Esophagus muscularis mucosa (tissue), 4 donors: ENCODE results near the gene KRTAP3-1. TPM values are rescaled to one million over a fixed set of nuclear protein-coding genes. Genes with fewer than 3 reads are reported as not detected.

Experiments used
- DNase-seq: peaks from one replicate; pipeline ENCODE4 v3.0.0-alpha.2; 2017; ENCODE audit errors: extremely low spot score
- H3K27ac ChIP-seq, 4 donors: fragments of 200-600 bp; sonication (generic); replicated peaks in 1 of 4; 1 replicate in 3 of 4; 2 replicates in 1 of 4; pipeline ENCODE4 v1.5.1; 2016 to 2019; ENCODE audit warnings: mild to moderate bottlenecking in 1 of 4
- H3K27me3 ChIP-seq, 4 donors: fragments of 200-600 bp; sonication (generic); one replicate each; pipeline versions ENCODE4 v1.5.1 to v1.6.0; 2016 to 2019
- H3K36me3 ChIP-seq, 4 donors: fragments of 200-600 bp; sonication (generic); one replicate each; pipeline ENCODE4 v1.5.1; 2016 to 2019
- H3K4me1 ChIP-seq, 4 donors: fragments of 200-600 bp; sonication (generic); one replicate each; pipeline ENCODE4 v1.5.1; 2016 to 2019
- H3K4me3 ChIP-seq, 4 donors: fragments of 200-600 bp; sonication (generic); 1 replicate in 2 of 4; 2 replicates in 2 of 4; pipeline ENCODE4 v1.5.1; 2016 to 2019; ENCODE audit warnings: mild to moderate bottlenecking in 4 of 4, moderate library complexity in 1 of 4
- H3K9me3 ChIP-seq, 4 donors: fragments of 200-600 bp; sonication (generic); 1 replicate in 3 of 4; 2 replicates in 1 of 4; pipeline ENCODE4 v1.5.1; 2016 to 2019
- CTCF ChIP-seq, 3 experiments: fragments of 200-600 bp in 2 of 3; fragments of 450-650 bp in 1 of 3; sonication (generic) in 2 of 3; IDR thresholded peaks; one replicate each; pipeline ENCODE4 v1.5.1; 2017 to 2019; ENCODE audit warnings: antibody characterized with exemption in 3 of 3, mild to moderate bottlenecking in 2 of 3, moderate library complexity in 1 of 3
- EP300 ChIP-seq: sonication (generic); formaldehyde crosslinking; IDR thresholded peaks from one replicate; pipeline ENCODE4 v1.6.1; 2017; ENCODE audit warnings: antibody characterized with exemption
- POLR2A ChIP-seq: fragments of 450-650 bp; IDR thresholded peaks from one replicate; pipeline ENCODE4 v1.6.1; 2017; ENCODE audit warnings: antibody characterized with exemption, moderate library complexity, mild to moderate bottlenecking, low read depth
- POLR2AphosphoS5 ChIP-seq, 2 donors: sonication (generic); formaldehyde crosslinking; IDR thresholded peaks; one replicate each; pipeline ENCODE4 v1.6.1; 2017; ENCODE audit warnings: antibody characterized with exemption in 2 of 2
- WGBS: methylation state at CpG from one replicate; pipeline ENCODE4 v1.1.5; 2018; 5-methylcytosine and 5-hydroxymethylcytosine counted together
- intact Hi-C: fragments of 100-400 bp; cut with DNase I; formaldehyde crosslinking; loops from one replicate; pipeline ENCODE4 v1.15.1; 2023
- total RNA-seq, 4 donors: library from RNA; depleted of rRNA; stranded (reverse); fragments of >200 nt; gene quantifications; one replicate each; pipeline versions ENCODE4 v1.1.0 to v1.2.1, GENCODE V29; 2016

Gene KRTAP3-1
- total RNA-seq, 4 donors from 2014 or later, result not detected

- Histone ChIP-seq H3K4me3 (no peak overlapping the region), H3K27me3 (peaks cover 0 to 12% (median 0%) of the 10 kb centered on the region in 4 donors), H3K36me3 (no peaks in the 10 kb centered on the region), H3K4me1 (no peaks in the 10 kb centered on the region), H3K27ac (no peak overlapping the region), H3K9me3 (no peaks in the 10 kb centered on the region)
- WGBS, result 64% methylated on average over 2 of the region's 2 CpGs
- TF ChIP-seq POLR2AphosphoS5 (IDR thresholded peaks at IDR 0.05), result no peak
- no peak for TF ChIP-seq CTCF (IDR thresholded peaks at IDR 0.05)
- TF ChIP-seq POLR2A, result no peak
- TF ChIP-seq EP300, result no peak
- no peak for DNase-seq
- intact Hi-C loops, result no loop called here
Observed at GRCh38 chr17:40997361-40997760, 11.6 kb downstream of the KRTAP3-1 start.

DNA sequence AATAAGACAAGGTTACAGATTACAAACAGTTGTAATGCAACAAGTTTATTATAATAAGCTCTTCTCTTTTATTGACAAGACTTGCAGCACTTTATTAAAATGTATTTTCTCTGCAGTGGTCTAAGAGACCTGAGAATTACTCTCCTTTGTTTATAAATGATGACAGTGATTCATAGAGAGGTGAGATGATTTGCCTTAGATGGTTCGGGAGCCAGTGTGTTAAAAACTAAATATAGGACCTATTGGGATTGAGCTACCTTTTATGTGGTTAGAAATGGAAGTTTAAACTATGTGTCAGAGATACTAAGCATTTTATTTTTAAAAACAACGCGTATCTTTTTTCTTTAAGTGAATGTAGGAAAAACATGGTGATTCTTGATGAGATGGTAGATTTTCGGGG lies 12.1 kb downstream of the KRTAP3-1 start:
- WGBS, result 56% methylated on average over 4 of the region's 4 CpGs
- H3K4me1 ChIP-seq, result no peaks in the 10 kb centered on the region

DNA sequence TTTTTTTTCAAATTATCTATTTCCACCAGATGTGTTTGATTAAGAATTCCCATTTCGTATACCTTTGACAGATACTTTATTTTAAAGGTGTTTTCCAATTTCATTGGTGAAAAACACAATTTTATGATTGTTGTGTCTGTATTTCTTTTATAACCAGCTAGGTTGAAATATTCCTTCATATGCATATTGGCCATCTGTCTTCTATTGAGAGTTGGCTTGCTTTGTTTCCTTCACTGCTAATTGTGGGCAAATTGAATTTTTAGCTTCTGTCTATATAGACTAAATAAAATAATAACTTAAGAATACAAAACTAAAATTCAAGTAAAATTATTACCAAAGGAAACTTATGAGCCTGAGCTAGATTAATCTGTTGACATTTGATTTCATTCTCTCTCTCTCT lies 13.8 kb downstream of the KRTAP3-1 start:
- H3K9me3 ChIP-seq, result no peaks in the 10 kb centered on the region
- intact Hi-C loops, result no loop called here
- no peaks in the 10 kb centered on the region for H3K4me1 ChIP-seq
- 82% methylated on average over 1 of the region's 1 CpG for WGBS
- H3K4me3 ChIP-seq, result no peak overlapping the region
- peaks cover 0 to 12% (median 2%) of the 10 kb centered on the region in 4 donors for H3K27me3 ChIP-seq
- no peaks in the 10 kb centered on the region for H3K36me3 ChIP-seq
- TF ChIP-seq POLR2AphosphoS5 (IDR thresholded peaks at IDR 0.05) (no peak), EP300 (no peak), POLR2A (no peak), CTCF (IDR thresholded peaks at IDR 0.05) (no peak)
- H3K27ac ChIP-seq, result no peak overlapping the region
- DNase-seq, result no peak

More for the DNA sequence above, 12.1 kb downstream of the KRTAP3-1 start:
- H3K9me3 ChIP-seq, result no peaks in the 10 kb centered on the region
- intact Hi-C loops, result no loop called here
- no peak overlapping the region for H3K4me3 ChIP-seq
- no peaks in the 10 kb centered on the region for H3K36me3 ChIP-seq
- H3K27me3 ChIP-seq, result peaks cover 0 to 12% (median 0%) of the 10 kb centered on the region in 4 donors
- no peak for TF ChIP-seq CTCF (IDR thresholded peaks at IDR 0.05)
- TF ChIP-seq POLR2AphosphoS5 (IDR thresholded peaks at IDR 0.05), result no peak
- DNase-seq, result no peak
- no peak overlapping the region for H3K27ac ChIP-seq

GRCh38 chr17:40993839-40994238 lies 15.1 kb downstream of the KRTAP3-1 start, which contains the start of gene KRTAP3-3:
Gene KRTAP3-3 (minus strand): TSS chr17:40994164. CDS start chr17:40994097, 67 bp downstream.
- H3K4me3 ChIP-seq, result no peak within 1 kb of the TSS
- H3K27me3 ChIP-seq, result peaks cover 0 to 5% (median 2%) of the 10 kb centered on the region in 4 donors
- H3K36me3 ChIP-seq, result no peaks in the 10 kb centered on the region
- no peak within 1 kb of the TSS for H3K27ac ChIP-seq
- no peaks in the 10 kb centered on the region for H3K9me3 ChIP-seq
- no peaks in the 10 kb centered on the region for H3K4me1 ChIP-seq
- DNase-seq, result no peak
- intact Hi-C loops, result no loop called here
- TF ChIP-seq CTCF (IDR thresholded peaks at IDR 0.05), result no peak
- no peak for TF ChIP-seq POLR2A
- no peak for TF ChIP-seq EP300
- no peak for TF ChIP-seq POLR2AphosphoS5 (IDR thresholded peaks at IDR 0.05)
- 40% methylated on average over 4 of the region's 4 CpGs for WGBS

DNA sequence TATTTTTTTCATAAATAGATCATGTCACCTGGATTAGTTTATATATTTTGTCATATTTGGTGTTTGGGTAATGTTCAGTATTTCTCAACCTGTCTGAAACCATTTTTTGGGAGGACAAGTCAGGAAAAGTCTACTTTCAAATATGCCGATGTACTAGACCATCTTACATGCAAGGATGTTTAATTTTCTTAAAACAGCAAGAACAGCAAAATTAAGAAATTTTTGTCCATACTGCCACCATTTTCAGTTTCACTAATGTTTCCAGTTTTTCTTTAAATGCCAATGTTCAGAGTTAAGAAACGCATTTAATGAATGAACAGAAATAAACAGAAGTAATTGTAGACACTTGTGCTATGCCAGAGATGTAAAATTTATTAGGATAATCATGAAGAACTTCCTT lies 15.8 kb downstream of the KRTAP3-1 start:
- peaks cover 0 to 5% (median 2%) of the 10 kb centered on the region in 4 donors for H3K27me3 ChIP-seq
- no peak overlapping the region for H3K27ac ChIP-seq
- H3K9me3 ChIP-seq, result no peaks in the 10 kb centered on the region
- TF ChIP-seq POLR2A (no peak), EP300 (no peak), CTCF (IDR thresholded peaks at IDR 0.05) (no peak), POLR2AphosphoS5 (IDR thresholded peaks at IDR 0.05) (no peak)
- no peaks in the 10 kb centered on the region for H3K36me3 ChIP-seq
- DNase-seq, result no peak
- intact Hi-C loops, result no loop called here
- H3K4me3 ChIP-seq, result no peak overlapping the region
- no peaks in the 10 kb centered on the region for H3K4me1 ChIP-seq
- WGBS, result 96% methylated on average over 2 of the region's 2 CpGs
